Activated CD4-positive, alpha-beta T cell treated with anti-CD3 and anti-CD28 coated beads for 36 hours (primary cell): ENCODE results near the gene ARRDC2. TPM values are rescaled to one million over a fixed set of nuclear protein-coding genes. Genes with fewer than 3 reads are reported as not detected.
A peak's percentile ranks its signal among the peaks of the same experiment; 100 is the strongest.
"Not testable (repeated sequence)": the region's sequence is repeated elsewhere in the genome, so short reads cannot be mapped to it uniquely, and the experiment has no call there.

ENCODE experiments used
- ATAC-seq: fragments of 200-7000 bp; cut with Tn5 transposase; one replicate; pipeline ENCODE4 v1.10.0; 2021; ENCODE audit warnings: mild to moderate bottlenecking, moderate library complexity
- CTCF ChIA-PET: fragments of 350-600 bp; sonication (Branson Sonifier 250); formaldehyde crosslinking; loops from one replicate; lab custom pipeline; 2021; ENCODE audit warnings: antibody characterized with exemption; lab: Charles Lee
- POLR2A ChIA-PET: fragments of 350-600 bp; sonication (Branson Sonifier 250); formaldehyde crosslinking; loops from one replicate; lab custom pipeline; 2021; ENCODE audit warnings: antibody characterized with exemption, inconsistent platforms; lab: Charles Lee
- DNase-seq: peaks from one replicate; pipeline ENCODE4 v3.0.0-alpha.2; 2020
- H3K27ac Mint-ChIP-seq: one replicate; pipeline ENCODE4 v1.8.0; 2021; ENCODE audit warnings: mixed read lengths
- H3K27me3 Mint-ChIP-seq: one replicate; pipeline ENCODE4 v1.8.0; 2021; ENCODE audit warnings: mixed read lengths
- H3K36me3 Mint-ChIP-seq: one replicate; pipeline ENCODE4 v1.8.0; 2021; ENCODE audit warnings: low read depth, mixed read lengths
- H3K4me1 Mint-ChIP-seq: one replicate; pipeline ENCODE4 v1.8.0; 2021; ENCODE audit warnings: mixed read lengths
- H3K4me3 Mint-ChIP-seq: one replicate; pipeline ENCODE4 v1.8.0; 2021; ENCODE audit warnings: mild to moderate bottlenecking, moderate library complexity, mixed read lengths
- H3K9me3 Mint-ChIP-seq: one replicate; pipeline ENCODE4 v1.8.0; 2021; ENCODE audit warnings: low read depth, mixed read lengths
- intact Hi-C, 2 experiments: fragments of 100-400 bp; cut with DNase I in 1 of 2; cut with micrococcal nuclease in 1 of 2; formaldehyde crosslinking; loops; one replicate each; pipeline versions ENCODE4 v1.14.2 to v1.15.1; 2022 to 2024; cut with DNase I, micrococcal nuclease
- total RNA-seq, 2 experiments: library from RNA; stranded (reverse); gene quantifications; one replicate each; pipeline ENCODE4 v1.2.3, GENCODE V29; 2021

The ARRDC2 gene
- total RNA-seq, 2 experiments from 2014 or later: 13.5 to 21.7 TPM

DNA sequence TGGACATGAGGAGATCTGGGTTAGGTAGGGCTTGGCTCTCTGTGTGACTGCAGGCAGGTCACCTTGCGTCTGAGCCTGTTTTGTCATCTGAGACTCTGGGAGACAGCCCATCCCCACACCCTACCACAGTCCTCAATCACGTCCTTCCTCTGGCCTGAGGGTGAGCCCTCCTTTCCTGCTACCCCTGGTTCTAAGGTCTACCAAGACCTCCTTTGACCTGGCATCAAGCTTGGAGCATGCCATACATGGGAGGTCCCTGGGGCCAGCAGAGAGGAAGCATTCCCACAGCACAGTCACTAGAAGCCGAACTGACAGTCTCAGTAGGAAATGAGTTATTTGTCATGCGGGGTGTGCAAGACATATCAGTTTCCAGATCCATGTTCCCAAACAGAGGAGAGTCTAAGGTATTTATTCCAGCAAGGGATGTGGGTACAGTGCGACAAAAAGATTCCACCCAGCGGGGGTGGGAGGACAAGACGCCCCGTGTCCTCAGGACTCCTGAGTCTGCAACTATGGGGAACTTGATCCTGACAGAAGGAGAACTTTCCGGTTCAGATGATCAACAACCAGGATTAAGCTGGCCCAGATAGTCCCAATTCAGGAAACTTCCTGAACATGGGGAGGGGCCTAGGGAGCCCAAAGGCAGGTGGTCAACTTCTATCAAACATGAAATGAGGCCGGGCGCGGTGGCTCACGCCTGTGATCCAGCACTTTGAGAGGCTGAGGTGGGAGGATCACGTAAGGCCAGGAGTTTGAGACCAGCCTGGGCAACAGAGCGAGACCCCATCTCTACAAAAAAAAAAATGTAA is 9.5 kb downstream of the ARRDC2 start:
- intact Hi-C loops: no loop called here

DNA sequence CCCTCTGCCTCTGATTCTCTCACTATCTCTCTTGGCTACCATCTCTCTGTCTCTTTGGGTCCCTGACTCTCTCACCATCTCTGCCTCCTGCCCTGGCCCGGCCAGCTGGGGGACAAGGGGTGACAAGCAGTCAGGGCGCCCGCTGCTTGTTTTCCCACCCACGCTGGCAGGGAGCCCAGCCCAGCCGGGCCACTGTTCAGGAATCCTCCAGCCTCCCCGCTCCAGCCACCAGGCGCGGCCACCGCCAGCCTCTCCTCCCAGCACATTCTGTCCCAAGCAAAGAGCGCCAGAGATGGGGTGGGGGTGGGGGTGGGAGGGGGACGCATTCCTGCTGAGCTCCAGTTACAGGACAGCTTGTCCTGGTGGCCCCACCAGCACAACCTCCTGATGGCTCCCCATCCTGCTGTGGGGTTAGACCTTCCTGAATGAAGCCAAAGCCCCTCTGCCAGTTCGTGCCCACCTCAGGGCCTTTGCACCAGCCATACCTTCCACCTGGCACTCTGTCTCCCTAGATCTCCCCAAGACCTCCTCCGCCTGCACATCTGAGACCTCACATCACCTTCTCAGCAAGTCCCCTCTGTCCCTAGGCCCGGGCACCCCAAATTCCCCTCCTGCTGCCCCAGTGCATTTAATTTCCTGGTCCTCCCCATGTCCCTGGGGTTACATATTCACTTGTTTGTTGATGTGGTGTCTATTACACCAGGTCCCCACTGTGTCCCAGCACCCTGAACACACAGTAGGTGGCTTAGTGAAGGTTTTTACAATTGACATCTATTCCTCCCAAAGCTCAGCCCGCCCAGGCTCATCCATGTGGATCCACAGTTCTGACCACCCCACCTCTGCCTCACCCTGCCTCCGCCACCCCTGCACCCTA is 12.5 kb downstream of the ARRDC2 start:
- ATAC-seq (no peak), DNase-seq (no peak)
- peaks cover 2% of the 10 kb centered on the region for H3K36me3 Mint-ChIP-seq
- H3K4me3 Mint-ChIP-seq: no peak overlapping the region
- intact Hi-C loops: loop anchor here in 1 of 2 experiments (1.0 to 5.0 kb wide), 3 partner anchors 12 to 132 kb away; partner anchors contain the start of genes ARRDC2 and PIK3R2
- ChIA-PET POLR2A (interaction anchor here (0.7 kb wide), 1 partner anchor 24 kb away, joined by 3 read pairs; no protein-coding TSS in a partner anchor), CTCF (interaction anchor here (2.3 kb wide), 1 partner anchor 11 kb away, joined by 8 read pairs; the partner anchor contains the start of gene ARRDC2)
- H3K9me3 Mint-ChIP-seq: peaks cover 2% of the 10 kb centered on the region
- H3K27ac Mint-ChIP-seq: peak overlapping the region; percentile 90
- H3K4me1 Mint-ChIP-seq: peaks cover 62% of the 10 kb centered on the region
- no peaks in the 10 kb centered on the region for H3K27me3 Mint-ChIP-seq

More for the DNA sequence above, 9.5 kb downstream of the ARRDC2 start:
- ChIA-PET POLR2A (no interaction called here), CTCF (no interaction called here)
- DNase-seq (no peak), ATAC-seq (no peak)
- Mint-ChIP-seq H3K27ac (peak overlapping the region; percentile 59), H3K36me3 (peaks cover 24% of the 10 kb centered on the region), H3K4me3 (no peak overlapping the region), H3K27me3 (no peaks in the 10 kb centered on the region), H3K9me3 (peaks cover 2% of the 10 kb centered on the region), H3K4me1 (peaks cover 70% of the 10 kb centered on the region)

DNA sequence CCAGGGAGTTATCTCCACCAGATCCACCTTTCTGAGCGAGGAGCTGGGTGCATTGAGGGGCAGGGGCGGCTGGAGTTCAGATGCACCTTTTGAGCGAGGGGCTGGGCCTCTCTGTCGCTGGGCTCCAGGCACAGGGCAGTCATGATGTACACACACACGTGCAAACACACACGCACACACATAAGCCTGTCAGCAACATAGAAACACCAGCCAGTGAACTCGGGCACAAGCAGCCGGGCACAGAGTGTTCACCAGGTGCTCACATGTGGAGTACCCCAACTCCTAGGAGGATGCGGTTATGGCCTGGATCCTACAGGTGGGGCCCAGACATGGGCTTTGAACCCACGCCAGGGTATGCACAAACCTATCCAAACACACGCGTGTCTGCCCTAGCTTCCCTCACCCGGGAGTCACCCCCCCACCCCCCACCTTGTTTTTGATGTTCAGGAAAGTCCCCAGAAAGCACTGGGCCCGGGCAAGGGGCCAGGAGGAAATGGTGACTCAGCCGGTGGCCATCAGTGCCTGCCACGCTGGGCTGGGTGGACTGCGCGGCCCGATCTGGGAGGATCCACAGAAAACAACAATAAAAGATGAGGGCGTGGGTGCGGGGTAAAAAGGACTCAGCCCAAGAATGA is 13.3 kb downstream of the ARRDC2 start:
- peak; percentile 31 for ATAC-seq
- CTCF ChIA-PET: interaction anchor here (2.3 kb wide), 1 partner anchor 12 kb away, joined by 8 read pairs; the partner anchor contains the start of gene ARRDC2
- Mint-ChIP-seq H3K4me3 (peak overlapping the region; percentile 70), H3K27ac (peak overlapping the region; percentile 90), H3K36me3 (no peaks in the 10 kb centered on the region), H3K4me1 (peaks cover 60% of the 10 kb centered on the region), H3K27me3 (no peaks in the 10 kb centered on the region), H3K9me3 (peaks cover 2% of the 10 kb centered on the region)
- POLR2A ChIA-PET: interaction anchor here (0.7 kb wide), 1 partner anchor 24 kb away, joined by 3 read pairs; no protein-coding TSS in a partner anchor
- intact Hi-C loops: loop anchor here in 1 of 2 experiments (1.0 to 5.0 kb wide), 3 partner anchors 13 to 132 kb away; partner anchors contain the start of genes ARRDC2 and PIK3R2
- peak; percentile 80 for DNase-seq

DNA sequence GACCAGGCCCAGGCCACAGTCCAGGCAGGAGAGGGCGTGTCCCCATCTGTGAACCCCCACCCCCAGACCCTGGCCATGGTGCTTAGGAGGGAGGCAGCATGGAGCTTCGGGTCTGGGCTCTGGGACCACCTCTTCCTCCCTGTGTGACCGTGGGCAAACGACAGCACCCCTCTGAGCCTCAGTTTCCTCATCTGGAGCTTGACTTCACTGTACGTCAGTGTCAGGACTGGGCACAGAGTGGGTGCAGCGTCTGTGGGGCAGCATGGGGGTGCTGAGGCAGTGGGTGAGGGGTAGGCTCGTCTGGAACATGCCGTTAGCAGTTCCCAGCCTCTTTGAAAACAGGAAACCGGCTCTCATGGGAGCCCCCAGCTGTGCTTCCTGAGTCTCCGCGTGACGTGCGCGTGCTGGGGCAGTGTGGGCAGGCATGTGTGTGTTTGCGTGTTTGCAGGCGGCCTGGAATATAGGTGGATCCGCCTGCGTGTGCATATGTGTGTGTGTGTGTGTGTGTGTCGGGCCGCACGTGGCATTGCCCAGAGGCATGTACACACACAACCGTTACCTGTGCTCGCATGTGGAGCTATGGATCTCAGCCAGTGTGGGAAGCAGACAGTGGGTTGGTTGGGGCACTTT is 15.8 kb downstream of the ARRDC2 start:
- ChIA-PET CTCF (interaction anchor here (0.6 to 1.4 kb wide), 10 partner anchors 9 to 757 kb away, joined by 3 to 7 read pairs (median 3); partner anchors contain the start of genes BABAM1 and IL12RB1), POLR2A (no interaction called here)
- Mint-ChIP-seq H3K36me3 (no peaks in the 10 kb centered on the region), H3K27me3 (no peaks in the 10 kb centered on the region), H3K4me1 (peaks cover 50% of the 10 kb centered on the region), H3K27ac (peak overlapping the region; percentile 93), H3K4me3 (peak overlapping the region; percentile 60), H3K9me3 (peaks cover 2% of the 10 kb centered on the region)
- ATAC-seq (peak; percentile 32), DNase-seq (peak; percentile 68)
- intact Hi-C loops: loop anchor here in 1 of 2 experiments (2.0 to 5.0 kb wide), 2 partner anchors 21 to 34 kb away; no protein-coding TSS in a partner anchor

DNA sequence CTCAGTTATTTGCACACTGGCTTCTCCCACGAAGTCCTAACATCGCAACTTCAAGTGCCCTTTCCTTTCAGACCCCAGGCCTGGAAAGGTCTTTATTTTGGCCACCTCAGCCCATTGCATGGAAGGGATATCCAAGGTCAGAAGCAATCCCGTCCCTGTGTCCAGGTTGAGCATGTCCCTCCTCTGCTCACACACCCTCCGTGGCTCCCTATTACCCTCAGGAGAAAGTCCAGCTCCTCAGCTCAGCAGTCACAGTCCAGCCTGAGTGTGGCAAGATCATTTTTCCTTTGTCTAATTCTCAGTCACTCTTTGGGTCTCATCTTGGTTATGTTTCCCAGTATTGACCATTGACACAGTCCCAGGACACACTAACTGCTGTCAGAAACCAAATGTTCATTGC is 19.2 kb downstream of the ARRDC2 start:
- H3K36me3 Mint-ChIP-seq: no peaks in the 10 kb centered on the region
- no peak for DNase-seq
- H3K9me3 Mint-ChIP-seq: peaks cover 2% of the 10 kb centered on the region
- ChIA-PET POLR2A (no interaction called here), CTCF (interaction anchor here (0.9 kb wide), 1 partner anchor 20 kb away, joined by 4 read pairs; no protein-coding TSS in a partner anchor)
- H3K4me3 Mint-ChIP-seq: no peak overlapping the region
- peaks cover 34% of the 10 kb centered on the region for H3K4me1 Mint-ChIP-seq
- H3K27me3 Mint-ChIP-seq: no peaks in the 10 kb centered on the region
- no peak overlapping the region for H3K27ac Mint-ChIP-seq
- ATAC-seq: no peak
- intact Hi-C loops: no loop called here

DNA sequence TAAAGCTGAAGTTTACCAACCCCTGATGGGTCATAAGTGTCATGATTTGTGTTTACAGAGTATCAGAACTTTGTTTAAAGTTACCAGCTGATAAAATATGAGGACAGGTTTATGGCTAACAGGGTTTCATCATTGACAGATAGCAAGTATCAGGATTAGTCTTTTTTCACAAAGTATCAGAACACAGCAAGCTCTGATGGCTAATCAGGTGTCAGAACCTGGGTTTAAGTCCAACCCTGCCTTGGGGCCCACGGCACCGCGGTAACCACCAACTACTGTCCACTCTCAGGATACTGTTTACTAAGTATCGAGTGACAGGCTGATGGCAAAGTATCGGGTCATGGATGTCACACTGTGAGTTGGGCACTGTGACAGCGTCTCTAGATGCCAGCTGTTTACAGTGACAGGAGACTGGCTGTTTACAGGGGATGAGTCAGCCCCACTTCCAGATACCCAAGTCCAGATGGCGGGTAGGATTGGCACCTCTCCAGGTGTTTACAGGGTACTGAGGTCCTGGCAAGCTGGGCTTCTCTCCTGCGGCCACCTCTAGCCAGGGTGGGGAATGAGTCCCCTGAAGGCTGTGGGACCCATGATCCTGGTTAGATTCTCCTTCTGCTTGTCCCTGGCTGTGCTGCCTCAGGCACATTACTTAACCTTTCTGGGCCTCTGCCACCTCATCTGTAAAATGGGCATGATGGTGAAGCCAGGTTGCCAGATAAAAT is 21.8 kb downstream of the ARRDC2 start:
- H3K36me3 Mint-ChIP-seq: no peaks in the 10 kb centered on the region
- intact Hi-C loops: no loop called here
- no peaks in the 10 kb centered on the region for H3K27me3 Mint-ChIP-seq
- H3K27ac Mint-ChIP-seq: no peak overlapping the region
- H3K4me1 Mint-ChIP-seq: peaks cover 13% of the 10 kb centered on the region
- peak; percentile 47 for ATAC-seq
- no peaks in the 10 kb centered on the region for H3K9me3 Mint-ChIP-seq
- H3K4me3 Mint-ChIP-seq: no peak overlapping the region
- ChIA-PET CTCF (interaction anchor here (0.5 to 1.2 kb wide), 2 partner anchors 15 to 255 kb away, joined by 3 read pairs; no protein-coding TSS in a partner anchor), POLR2A (interaction anchor here (0.5 kb wide), 1 partner anchor 319 kb away, joined by 7 read pairs; no protein-coding TSS in a partner anchor)
- DNase-seq: no peak

DNA sequence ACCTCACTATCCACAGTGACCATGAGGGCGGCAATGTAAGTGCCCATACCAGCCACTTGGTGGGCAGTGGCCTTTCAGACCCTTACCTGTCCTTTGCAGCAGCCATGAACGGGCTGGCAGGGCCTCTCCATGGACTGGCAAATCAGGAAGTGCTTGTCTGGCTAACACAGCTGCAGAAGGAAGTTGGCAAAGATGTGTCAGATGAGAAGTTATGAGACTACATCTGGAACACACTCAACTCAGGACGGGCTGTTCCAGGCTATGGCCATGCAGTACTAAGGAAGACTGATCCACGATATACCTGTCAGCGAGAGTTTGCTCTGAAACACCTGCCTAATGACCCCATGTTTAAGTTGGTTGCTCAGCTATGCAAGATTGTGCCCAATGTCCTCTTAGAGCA is 23.4 kb downstream of the ARRDC2 start:
- H3K27ac Mint-ChIP-seq, H3K9me3 Mint-ChIP-seq, H3K4me3 Mint-ChIP-seq, DNase-seq, H3K27me3 Mint-ChIP-seq, H3K36me3 Mint-ChIP-seq, H3K4me1 Mint-ChIP-seq, intact Hi-C loops, CTCF ChIA-PET: not testable (repeated sequence)
- POLR2A ChIA-PET: interaction anchor here (0.6 kb wide), 1 partner anchor 13 kb away, joined by 5 read pairs; no protein-coding TSS in a partner anchor
- ATAC-seq: peak; percentile 22

DNA sequence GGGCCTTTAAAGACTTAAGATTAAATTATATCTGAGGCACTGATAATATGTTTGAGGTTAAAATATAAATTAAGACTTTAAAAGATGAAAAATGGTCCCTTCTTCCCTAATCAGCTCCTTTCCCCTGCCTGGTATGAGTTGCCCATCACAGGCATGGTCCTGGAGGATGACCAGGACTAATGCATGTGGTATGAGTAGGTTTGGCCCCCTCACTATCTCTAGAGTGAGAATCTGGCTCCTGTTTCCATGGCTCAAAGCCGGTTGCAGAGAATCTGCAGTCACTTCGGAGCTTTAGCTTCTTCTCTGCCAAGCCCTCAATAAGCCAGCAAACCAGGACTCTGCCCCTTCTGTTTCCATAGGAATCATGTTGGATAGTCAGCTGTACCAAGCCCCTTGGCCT is 24.1 kb downstream of the ARRDC2 start:
- ATAC-seq, intact Hi-C loops: not testable (repeated sequence)
- CTCF ChIA-PET: interaction anchor here (1.0 kb wide), 1 partner anchor 27 kb away, joined by 3 read pairs; no protein-coding TSS in a partner anchor

DNA sequence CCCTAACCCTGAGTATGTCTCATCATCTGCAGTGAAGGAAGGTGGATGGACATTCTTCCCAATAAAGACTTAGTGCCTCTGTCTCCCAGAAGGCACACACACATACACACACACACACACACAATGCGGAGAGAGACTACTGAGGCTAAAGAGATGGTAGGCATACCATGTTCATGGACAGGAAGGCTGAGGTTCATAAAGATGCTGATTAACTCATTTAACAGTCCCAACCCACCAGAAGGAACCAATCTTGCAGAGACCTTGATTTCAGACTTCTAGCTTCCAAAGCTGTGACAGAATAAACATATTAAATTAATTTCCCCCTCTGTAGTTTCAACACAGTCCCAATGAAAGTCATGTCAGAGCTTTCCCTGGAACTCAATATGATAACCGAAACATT is 33.1 kb downstream of the ARRDC2 start:
- ChIA-PET POLR2A (no interaction called here), CTCF (interaction anchor here (0.6 kb wide), 1 partner anchor 166 kb away, joined by 3 read pairs; no protein-coding TSS in a partner anchor)
- H3K4me1 Mint-ChIP-seq: peaks cover 27% of the 10 kb centered on the region
- no peak overlapping the region for H3K4me3 Mint-ChIP-seq
- peaks cover 2% of the 10 kb centered on the region for H3K9me3 Mint-ChIP-seq
- no peak overlapping the region for H3K27ac Mint-ChIP-seq
- DNase-seq (no peak), ATAC-seq (no peak)
- intact Hi-C loops: no loop called here
- H3K36me3 Mint-ChIP-seq: no peaks in the 10 kb centered on the region
- H3K27me3 Mint-ChIP-seq: peaks cover 9% of the 10 kb centered on the region

More for the DNA sequence above, 24.1 kb downstream of the ARRDC2 start:
- H3K36me3 Mint-ChIP-seq, H3K4me3 Mint-ChIP-seq, H3K27me3 Mint-ChIP-seq, POLR2A ChIA-PET, H3K9me3 Mint-ChIP-seq, H3K27ac Mint-ChIP-seq, DNase-seq, H3K4me1 Mint-ChIP-seq: not testable (repeated sequence)
